ENCODE results near the gene MLPH.

Gene MLPH

DNA sequence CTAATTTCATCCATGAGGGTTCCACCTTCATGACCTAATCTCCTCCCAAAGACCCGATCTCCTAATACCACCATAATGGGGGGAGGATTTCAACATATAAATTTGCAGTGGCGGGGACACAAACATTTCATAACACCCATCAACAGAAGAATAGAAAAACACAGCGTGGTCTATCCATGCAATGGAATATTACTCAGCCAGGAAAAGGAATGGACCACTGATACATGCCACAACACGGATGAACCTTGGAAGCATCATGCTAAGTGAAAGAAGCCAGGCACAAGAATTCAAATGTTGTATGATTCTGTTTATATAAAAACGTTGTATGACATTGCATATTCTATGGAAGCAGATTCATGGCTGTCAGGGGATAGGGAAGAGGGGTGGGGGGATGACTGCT, 82.0 kb downstream of the MLPH start:
- no peak for DNase-seq (ENCODE audit: low spot score)

DNA sequence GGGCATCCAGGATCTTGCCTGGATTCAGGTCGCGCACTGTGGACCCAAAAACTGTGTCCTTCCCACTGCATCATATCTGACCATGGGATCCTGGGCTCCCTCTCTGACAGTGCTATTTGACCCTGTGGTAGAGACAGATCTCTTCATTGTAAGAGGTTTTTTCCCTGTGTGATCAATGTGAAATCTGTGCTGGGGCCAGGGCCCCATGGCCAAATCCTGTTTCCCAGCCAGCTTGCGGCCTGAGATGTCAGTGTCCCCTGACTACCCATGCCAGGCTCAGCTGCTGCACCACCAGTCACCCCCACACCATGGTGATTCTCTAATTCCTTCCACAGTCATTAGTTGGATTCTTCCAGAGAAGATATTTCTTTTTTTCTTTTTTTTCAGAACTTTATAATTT, 82.8 kb downstream of the MLPH start:
- DNase-seq (ENCODE audit: low spot score) = no peak

DNA sequence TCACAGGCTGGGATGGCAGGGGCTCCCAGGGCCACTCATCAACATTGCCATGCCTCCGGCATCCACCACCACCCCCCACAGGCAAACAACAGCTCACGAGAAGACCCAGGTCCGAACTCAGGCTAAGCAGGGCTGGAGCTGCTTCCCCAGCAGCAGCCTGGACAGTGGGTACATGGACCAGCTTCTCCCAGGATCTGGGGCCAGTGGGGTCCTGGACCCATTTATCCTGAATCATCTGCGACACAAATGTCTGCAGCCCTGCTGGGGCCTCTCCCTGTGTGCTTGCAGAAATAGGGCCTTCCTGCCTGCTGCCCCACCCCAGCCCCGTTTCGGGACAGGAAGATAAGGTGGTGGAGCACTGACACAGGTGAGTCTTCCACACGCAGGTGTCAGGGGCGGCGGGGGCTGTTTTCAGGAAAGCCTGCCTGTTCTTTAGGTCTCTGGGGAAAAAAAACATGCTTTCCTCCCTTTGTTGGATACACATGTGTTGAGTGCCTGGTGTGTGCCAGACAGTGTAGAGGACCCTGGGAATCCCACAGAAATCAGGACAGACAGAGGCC, 83.8 kb downstream of the MLPH start:
- DNase-seq (ENCODE audit: low spot score) = no peak

DNA sequence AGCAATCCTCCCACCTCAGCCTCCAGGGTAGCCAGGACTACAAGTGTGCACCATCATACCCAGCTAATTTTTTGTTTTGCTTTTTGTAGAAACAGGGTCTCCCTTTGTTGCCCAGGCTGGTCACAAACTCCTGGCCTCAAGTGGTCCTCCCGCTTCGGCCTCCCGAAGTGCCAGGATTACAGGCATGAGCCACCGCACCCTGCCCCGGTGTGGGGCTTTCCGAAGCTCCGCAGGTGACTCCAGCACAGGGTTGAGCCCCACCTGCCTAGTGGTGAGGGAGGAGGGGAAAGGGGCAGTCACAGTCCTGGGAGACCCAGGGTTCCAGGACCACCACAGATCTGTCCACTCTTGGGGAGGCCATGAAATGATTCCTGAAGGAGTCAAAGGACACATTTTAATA, 84.5 kb downstream of the MLPH start:
- DNase-seq (ENCODE audit: low spot score) = no peak

DNA sequence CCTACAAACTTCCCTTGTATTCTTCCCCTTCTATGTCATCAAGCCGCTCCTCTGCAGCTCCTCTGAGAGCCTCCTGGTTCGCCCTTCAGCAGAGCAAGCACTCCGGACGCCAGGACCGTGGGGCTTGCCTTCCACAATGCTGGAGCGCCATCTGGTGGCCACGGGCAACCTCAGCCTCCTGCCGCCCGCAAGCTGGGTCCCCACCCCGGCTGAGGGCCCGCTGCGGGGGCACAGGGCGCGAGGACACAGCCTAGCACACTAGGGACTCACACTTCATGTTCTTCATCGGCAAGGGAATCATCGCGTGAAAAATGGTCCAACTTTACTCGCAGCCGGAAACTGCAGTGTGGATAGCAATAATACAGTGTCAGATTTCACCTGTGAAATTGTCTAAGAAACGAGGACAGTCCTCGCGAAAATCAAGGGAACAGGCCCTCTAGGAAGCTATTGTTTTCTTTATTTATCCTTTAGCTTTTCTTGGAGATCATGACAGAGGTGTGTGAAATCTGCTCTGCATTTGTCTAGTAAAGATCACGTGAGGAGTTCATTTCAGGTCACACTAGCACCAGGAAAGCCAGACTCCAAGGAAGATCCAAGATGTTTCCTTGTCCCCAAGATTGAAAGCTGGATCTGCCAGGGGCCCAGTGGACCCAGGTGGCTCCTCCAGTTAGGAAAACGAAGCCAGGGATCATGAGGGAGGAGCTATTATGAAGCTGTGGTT, 85.1 kb downstream of the MLPH start:
- DNase-seq (ENCODE audit: low spot score) = peak; percentile 77

DNA sequence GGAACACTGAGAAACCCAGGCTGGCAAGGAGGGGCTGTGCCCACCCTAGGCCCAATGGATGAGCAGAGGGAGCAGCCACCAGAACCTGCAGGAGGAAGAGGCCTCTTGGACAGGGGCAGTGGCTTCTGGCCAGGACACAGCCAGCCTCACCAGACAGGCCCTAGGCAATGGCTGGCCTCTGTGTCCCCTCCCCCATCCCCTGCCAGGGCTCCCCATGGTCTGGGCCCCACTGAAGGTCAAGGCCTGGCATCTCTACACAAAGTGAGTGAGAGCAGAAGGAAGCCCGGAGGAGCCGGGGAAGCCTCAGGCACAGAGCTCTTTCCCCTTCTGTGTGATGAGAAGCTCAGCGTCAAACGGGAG, 85.7 kb downstream of the MLPH start:
- DNase-seq (ENCODE audit: low spot score) = no peak

DNA sequence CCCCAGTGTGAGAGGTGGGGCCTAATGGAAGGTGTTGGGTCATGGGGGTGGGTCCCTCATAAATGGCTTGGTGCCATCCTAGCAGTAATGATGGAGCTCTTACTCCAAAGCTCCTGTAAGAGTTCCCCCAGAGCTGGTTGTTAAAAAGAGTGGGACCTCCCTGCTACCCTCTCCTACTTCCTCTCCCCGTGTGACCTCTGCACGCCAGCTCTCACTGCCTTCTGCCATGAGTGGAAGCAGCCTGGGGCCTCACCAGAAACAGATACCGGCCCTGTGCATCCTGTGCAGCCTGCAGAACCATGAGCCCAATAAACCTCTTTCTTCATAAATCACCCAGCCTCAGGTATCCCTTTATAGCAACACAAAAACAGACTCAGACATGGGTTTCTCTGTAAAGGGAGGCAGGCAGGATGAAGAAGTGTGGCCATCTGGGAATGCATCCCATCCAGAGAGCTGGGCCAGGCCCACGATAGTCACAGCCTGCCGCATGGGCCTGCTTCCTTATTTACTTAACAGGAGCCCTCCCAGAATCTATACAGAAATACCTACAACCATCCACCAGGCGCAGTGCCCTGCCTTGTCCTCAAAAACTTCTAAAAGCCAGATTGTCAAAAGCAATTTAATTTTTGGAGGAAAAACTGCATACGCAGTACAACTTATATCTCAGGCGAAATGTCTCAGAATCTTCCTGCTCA, 86.8 kb downstream of the MLPH start:
- DNase-seq (ENCODE audit: low spot score) = no peak

DNA sequence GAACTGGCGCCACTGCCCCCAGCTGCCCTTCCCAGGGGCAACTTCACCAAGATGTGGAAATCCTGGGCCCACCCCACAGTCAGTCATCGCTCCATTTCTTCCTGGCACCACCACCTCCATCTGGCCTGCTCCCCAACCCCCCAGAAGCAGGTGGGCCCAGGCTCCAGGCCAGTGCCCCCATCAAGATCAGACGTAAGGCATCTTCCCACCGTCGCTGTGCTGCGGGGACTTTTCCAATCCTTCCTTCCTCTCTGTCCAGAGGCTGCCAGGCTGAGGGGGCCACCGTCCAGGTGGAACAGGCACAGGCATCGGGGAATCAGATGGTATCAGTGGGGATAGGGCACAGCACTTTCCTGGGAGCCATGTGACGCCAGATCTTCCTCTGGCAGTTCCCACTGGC, 87.4 kb downstream of the MLPH start:
- DNase-seq (ENCODE audit: low spot score) = no peak

DNA sequence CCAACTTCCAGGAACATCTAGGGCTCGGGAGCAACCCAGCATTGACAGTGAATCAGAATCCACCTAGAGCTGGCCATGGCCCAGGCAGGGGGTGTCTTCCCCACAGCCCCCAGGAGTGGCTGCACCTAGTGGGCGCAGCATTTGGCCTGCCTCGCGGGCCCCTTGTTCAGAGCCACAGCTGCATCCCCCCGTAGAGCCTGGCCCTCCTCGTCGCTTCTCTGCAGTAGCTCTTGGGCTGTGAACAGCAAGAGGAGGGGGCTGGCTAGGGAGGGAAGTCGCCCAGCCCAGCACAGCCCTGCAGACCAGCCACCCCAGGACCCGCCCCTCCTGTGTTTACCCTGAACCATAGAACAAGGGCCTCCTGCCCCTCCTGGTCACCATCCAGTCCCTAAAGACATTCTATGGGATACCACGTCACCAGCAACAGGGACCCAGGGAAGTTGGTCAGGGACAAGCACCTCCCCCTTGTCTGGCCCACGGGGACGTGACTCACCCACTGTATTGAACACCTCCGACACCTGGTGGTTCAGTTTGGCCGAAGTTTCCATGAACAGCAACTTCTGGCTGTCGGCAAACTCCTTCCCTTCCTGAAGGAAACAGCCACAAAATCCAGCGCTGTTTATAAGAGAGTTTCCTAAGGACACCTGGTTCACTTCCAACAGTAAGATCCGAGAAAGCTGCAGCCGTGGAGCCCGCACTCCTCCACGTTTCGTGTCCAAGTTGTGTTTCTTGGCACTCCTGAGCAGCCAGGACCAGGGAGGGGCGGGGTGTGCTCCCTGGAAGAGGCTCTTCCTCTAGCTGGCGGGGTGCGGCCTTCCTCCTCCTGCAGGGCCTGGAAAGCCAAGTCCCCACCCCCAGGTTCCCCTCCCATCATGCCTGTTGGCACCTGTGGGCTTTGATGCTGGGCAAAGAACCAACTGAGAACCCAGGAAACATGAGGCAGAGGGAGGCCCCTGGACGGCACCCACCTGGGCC, 88.1 kb downstream of the MLPH start:
- DNase-seq (ENCODE audit: low spot score) = no peak

DNA sequence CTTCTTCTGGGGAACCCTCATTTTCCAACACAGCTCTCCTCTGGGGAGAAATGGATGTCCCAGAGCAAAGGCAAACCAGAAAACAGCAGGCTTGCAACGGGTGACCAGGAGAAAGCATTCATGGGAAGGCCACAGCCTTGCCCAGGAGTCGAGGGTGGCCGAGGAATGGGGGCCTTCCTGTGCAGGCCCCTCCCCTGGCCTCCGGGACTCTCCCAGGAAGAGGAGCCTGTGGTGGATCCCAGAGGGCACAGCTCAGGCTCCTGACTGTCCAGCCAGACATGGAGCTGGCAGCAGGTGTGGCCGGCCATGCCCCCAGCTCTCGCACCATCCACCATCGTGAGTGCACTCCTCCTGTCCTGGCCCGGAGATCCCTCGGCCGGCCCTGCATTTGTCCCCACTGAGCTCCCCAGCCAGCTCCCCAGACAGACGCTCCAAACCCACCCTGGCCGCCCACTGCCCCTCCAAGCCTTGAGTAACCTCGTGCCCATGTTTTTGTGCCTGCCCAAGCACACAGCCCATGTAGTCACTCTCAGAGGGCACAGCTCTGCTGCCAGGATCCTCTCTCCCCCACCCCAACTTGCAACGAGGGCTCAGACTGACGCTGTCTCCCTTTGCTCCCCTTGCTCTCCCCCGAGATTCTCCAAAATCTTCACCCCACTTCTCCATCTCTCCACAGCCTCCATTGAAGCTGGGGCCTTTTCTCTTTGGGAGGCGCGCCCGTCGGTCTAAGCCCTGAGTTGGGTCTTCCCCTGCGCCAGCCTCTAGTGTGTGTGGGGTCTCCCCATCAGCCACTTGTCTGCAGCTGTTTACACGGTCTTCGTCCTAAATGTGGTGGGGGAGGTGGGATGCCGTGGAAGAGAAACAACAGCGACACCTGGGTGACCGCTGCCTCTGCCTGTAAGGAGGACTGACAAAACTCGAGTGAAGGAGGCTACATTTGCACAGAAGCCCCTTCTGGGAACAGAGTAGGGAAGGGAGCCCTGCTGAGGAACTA, 89.1 kb downstream of the MLPH start:
- no peak for DNase-seq (ENCODE audit: low spot score)

DNA sequence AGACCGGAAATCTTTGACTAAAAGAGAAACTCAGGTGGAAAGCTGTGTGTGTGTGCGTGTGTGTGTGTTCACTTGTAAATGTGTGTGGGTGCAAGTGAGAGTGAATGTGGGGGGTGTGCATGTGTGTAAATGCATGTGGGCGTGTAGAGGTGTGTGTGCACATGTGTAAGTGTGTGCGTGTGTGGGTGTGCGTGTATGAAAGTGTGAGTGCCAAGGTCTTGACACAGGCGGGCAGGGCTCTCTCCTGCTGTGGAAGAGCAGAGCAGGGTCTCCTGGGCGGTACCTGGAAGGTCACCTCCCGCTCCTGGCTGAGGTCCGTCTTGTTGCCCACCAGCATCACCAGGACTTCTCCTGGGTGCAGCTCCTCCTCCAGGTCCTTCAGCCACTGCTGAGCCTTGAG, 89.9 kb downstream of the MLPH start:
- DNase-seq (ENCODE audit: low spot score) = no peak

DNA sequence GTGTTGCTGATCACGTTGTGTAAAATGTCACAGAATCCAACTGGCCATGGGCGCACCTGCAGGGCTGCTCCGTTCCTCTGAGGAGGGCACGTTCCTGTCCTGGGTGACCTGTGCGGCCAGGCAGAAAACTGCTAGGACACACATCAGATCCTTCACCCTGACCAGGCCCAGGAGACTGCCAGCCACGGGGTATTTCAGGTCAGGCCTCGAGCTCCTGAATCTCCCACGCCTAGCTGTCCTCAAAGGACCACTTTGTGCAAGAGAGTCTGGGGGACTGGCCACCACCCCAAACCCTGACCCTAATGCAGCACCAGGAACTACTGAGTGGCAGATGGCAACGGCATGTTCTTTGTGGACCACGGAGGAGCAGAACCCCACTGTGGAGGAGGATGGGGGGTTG, 90.4 kb downstream of the MLPH start:
- DNase-seq (ENCODE audit: low spot score) = no peak

DNA sequence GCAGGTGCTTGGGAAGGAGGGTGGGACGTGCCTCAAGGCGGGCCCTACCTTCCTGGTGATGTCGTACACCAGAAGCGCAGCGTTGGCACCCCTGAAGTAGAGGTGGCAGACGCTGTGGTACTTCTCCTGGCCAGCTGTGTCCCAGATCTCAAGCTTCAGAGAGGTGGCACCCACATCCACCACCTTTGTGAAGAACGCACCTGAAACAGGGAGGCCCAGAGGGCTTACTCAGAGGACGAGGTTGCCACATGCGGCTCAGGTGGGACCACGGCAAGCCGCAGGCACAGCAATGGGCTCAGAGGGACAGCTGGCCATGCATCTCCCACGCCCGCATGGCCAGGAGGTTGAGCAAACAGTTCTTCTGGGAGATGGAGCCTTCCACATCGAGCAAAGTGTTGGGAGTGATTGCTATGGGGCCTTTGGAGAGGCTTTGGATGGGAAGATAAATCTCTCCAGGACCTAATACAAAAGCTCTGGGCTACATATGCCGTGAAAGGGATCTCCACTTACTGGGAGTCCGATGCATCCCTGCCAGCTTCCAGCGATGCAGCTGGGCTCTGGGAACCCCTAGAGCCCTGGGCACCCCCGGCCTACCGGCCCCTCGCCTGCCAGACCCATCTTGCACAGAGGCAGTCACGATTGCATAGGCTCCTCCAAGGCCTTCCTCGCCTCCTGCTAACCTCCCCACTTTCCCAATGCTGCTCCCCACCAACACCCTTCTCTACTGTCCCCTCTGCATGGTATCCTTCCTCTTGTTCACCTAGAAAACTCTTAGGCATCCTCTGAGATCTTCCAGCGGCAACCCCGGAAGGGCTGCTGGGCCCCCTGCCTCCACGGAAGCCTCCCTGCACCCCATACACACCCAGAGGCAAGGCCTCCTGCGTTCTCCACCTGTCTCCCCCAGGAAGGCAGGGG, 91.2 kb downstream of the MLPH start:
- DNase-seq (ENCODE audit: low spot score) = no peak

DNA sequence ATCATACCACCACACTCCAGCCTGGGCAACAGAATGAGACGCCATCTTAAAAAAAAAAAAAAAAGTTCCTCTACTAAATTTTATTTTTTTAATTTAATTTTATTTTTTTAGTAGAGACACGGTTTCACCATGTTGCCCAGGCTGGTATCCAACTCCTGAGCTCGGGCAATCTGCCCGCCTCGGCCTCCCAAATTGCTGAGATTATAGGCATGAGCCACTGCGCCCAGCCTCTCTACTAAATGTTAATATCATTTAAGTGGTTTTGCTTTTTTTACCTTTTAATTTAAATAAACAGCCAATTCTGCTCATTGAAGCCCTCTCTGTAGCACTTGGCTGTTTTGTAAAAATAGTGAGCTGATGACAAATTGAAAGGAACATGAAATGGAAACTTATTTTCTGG, 94.3 kb downstream of the MLPH start:
- DNase-seq (ENCODE audit: low spot score) = no peak

DNA sequence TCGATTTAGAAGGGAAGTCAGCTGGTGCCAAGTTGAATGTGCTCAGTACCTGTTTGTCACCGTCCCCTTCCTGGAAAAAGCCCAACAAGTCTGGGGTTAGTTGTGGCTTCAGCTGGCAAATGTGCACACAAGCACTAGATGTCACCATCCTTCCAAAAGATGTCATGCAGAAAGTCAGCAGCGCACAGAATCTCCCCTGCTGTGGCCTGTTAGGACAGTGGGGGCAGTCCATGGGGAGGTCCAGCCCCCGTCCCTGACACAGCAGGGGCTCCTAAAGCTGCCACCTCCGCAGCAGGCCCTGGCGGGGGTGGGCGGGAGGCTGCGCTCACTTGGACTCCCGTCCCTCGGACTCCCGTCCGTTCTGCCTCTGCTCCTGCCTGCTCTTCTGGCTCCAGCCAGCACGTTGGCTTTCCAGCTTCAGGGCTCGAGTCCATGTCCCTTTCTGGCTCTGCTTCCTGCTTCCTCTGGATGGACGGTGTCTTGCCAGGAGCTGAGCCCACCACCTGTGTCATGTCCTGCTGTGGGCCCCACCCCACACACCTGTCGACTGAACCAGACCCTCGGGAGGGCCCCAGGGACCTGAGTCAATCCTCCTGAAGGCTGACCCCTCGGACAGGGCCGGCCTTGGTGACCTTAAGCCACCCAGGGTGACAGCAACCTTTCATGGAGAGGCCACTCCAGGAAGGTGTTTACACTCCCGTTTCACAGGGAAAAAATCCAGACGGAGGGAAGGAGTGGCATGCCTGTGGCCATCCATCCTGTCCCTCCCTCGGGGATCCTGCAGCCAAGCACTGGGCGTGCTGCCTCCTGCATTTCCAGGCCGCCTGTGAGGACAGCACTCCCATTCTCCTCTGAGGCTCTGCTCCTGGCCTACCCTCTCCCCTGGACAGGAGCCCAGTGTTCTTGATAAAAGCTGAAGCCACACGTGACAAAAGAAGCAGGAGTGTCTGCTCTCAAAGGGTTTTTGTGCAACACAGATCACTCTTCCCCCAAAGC, 95.0 kb downstream of the MLPH start:
- DNase-seq (ENCODE audit: low spot score) = peak; percentile 35

DNA sequence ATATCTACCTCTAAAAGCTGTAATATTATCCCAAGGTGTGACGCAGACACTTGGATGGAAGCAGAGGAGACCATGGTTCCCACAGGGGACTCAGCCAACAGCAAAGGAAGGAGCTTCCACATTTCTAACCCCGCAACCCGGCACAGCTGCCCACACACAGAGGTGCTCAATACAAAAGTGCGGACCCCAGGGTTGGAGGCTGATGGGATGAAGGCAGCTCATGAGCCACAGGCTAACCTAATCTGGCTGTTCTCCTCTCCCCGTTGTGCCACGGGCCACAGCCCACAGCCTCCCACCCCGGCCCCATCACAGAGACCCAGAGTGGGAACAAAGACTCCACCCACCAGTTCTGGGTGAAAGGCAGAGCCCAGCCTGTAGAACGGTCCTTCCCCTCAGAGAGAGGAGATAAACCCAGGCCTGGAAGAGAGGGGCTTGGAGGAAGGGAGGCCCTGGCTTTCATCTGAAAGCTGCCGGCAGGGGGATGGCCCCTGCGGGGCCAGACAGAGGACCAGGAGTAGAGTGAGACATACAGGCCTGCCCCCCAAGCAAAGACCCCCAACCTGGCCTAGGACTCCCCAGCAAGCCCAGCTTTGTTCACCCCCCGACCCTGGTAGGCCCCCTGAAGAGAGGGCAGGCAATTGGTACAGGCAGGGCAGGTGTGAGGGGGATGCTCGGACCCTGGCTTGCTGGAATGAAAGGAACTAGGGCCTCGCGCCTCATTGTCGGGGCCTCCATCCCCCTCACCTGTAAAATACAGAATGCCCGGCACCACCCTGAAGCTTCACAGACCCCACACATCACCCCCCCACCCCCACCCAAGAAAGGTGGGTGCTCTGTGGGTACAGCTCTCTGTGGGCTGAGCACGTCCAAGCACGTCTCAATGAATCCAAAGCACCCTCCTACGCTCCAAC, 96.6 kb downstream of the MLPH start:
- DNase-seq (ENCODE audit: low spot score) = no peak

DNA sequence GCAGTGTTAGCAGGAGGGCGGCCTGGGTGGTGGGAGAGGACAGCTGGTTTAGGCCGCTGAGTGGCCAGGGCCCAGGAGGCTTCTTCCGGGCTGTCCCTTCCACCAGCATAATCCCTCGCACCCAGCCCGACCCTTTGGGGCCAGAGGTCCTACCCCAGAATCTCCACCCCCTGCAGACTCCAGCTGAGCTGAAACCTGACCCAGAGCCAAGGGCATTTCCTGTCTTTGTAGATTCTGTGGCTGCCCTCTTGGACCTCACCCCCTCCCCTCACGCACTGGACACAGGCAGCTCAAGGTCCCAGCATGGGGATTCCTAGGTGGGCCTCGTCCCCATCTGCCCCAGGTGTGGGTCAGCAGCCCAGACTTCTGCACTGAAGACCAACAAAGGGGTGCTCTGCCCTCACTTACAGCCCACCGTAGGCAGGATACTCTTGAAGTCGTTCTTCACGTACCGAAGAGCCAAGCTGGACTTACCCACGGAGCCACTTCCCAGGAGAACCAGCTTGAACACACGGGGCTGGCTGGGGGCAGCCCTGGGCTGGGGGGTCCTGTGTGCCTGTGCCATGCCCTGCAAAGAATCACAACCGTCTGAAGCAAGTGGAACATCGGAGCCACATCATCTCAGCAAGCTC, 98.7 kb downstream of the MLPH start:
- no peak for DNase-seq (ENCODE audit: low spot score)

Measured in putamen (tissue), 1 donor.